ENCODE results near the gene ITCH. TPM values are rescaled to one million over a fixed set of nuclear protein-coding genes. Genes with fewer than 3 reads are reported as not detected.

The ITCH gene
- total and polyA plus RNA-seq, 2 of the 8 experiments (the other 6 are each of a cell fraction or from before 2014, with no cell fraction given): 3.9 to 45.2 TPM

DNA sequence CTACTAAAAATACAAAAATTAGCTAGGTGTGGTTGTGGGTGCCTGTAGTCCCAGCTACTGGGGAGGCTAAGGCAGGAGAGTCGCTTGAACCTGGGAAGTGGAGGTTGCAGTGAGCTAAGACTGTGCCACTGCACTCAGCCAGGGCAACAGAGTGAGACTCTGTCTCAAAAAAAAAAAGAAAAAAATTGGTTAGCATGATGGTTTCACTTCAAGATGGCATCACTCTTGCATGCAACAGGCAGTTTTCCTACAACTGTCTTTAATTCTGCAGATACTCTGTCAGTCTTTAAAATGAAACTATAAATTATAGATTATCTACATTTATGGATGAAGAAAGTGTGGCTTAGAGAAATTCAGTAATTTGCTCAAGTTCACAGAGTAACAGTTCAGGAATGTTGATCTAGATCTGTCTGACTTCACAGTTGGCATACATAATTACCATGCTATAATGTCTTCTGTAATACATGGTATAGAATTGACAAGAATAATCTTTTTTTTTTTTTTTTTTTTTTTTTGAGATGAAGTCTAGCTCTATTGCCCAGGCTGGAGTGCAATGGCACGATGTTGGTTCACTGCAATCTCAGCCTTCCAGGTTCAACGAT lies 27.0 kb downstream of the ITCH start:
- CTCF ChIA-PET (ENCODE audit: partially characterized antibody): no interaction called here
- no peak overlapping the region for H3K4ac ChIP-seq (replicated peaks; ENCODE audit: insufficient read length, low read depth, low read length)
- peaks cover 0 to 15% (median 6%) of the 10 kb centered on the region in 4 experiments; a peak in 4 of 8 replicates for H3K36me3 ChIP-seq (ENCODE audit: control insufficient read depth in 2 of 4, insufficient read depth in 4 of 4, low read length in 3 of 4)
- H4K91ac ChIP-seq (replicated peaks; ENCODE audit: insufficient read length, low read length): no peak overlapping the region
- no peak overlapping the region for H3K9ac ChIP-seq (replicated peaks in 1 of 4; ENCODE audit: extremely low read depth in 1 of 4, low read depth in 3 of 4, low read length in 3 of 4)
- no peak overlapping the region for H3K4me3 ChIP-seq (ENCODE audit: extremely low read depth in 1 of 4, insufficient read depth in 2 of 4, low read depth in 3 of 4, low read length in 4 of 4)
- H3K18ac ChIP-seq (ENCODE audit: extremely low read depth, low read length): no peak overlapping the region
- no peak overlapping the region for H2BK15ac ChIP-seq (ENCODE audit: low read length)
- H2BK120ac ChIP-seq (replicated peaks; ENCODE audit: low read depth, low read length): no peak overlapping the region
- FAIRE-seq (no peak), DNase-seq (ENCODE audit: low read depth in 1 of 2, low spot score in 2 of 2) (no peak)
- H2BK20ac ChIP-seq (ENCODE audit: low read length): no peak overlapping the region
- H2AFZ ChIP-seq (ENCODE audit: low read length): no peak overlapping the region
- H2BK5ac ChIP-seq (ENCODE audit: low read depth, low read length): no peak overlapping the region
- no peaks in the 10 kb centered on the region for H3K4me1 ChIP-seq (replicated peaks in 1 of 4; ENCODE audit: control insufficient read depth in 3 of 4, insufficient read depth in 4 of 4, low read length in 3 of 4)
- no peak overlapping the region for H3K56ac ChIP-seq (replicated peaks; ENCODE audit: insufficient read length, low read depth, low read length)
- WGBS, 2 experiments (ENCODE audit: extremely low coverage in 1 of 2, insufficient coverage in 1 of 2, insufficient read length in 1 of 2, insufficient replicate concordance in 2 of 2, low coverage in 1 of 2, low lambda C conversion rate in 2 of 2, missing lambda C conversion rate in 1 of 2): 84% methylated on average over 3 of the region's 3 CpGs; no CpG with 5 or more reads in 1 of the 2 experiments
- no peaks in the 10 kb centered on the region for H3K27me3 ChIP-seq (replicated peaks in 1 of 4; ENCODE audit: control insufficient read depth in 3 of 4, extremely low read depth in 1 of 4, insufficient read depth in 3 of 4, low read length in 3 of 4)
- POLR2A ChIA-PET (ENCODE audit: partially characterized antibody): no interaction called here
- H3K4me2 ChIP-seq (ENCODE audit: insufficient read depth in 1 of 2, low read depth in 2 of 2, low read length in 2 of 2): no peak overlapping the region
- no peak overlapping the region for H2AK5ac ChIP-seq (ENCODE audit: low read depth, low read length)
- H3K79me2 ChIP-seq (ENCODE audit: control insufficient read depth in 1 of 2, insufficient read depth in 2 of 2, low read length in 2 of 2): peaks cover 2 to 67% of the 10 kb centered on the region in 2 experiments; a peak in 3 of 4 replicates
- H4K20me1 ChIP-seq (replicated peaks in 1 of 2; ENCODE audit: control insufficient read depth in 1 of 2, insufficient read depth in 2 of 2, low read length in 2 of 2): peaks cover 2 to 3% of the 10 kb centered on the region in 2 experiments
- H3K23me2 ChIP-seq (ENCODE audit: low read depth, low read length): no peaks in the 10 kb centered on the region
- no peaks in the 10 kb centered on the region for H3K9me3 ChIP-seq (ENCODE audit: insufficient read depth in 2 of 2, low read depth in 1 of 2, low read length in 1 of 2)
- no peak overlapping the region for H4K8ac ChIP-seq (ENCODE audit: extremely low read depth, insufficient read depth, low read length)
- H4K5ac ChIP-seq (ENCODE audit: insufficient read length, low read depth, low read length): no peak overlapping the region
- peaks cover 3% of the 10 kb centered on the region for H3K79me1 ChIP-seq (ENCODE audit: low read depth, low read length)
- H3K27ac ChIP-seq (ENCODE audit: low read depth, low read length): no peak overlapping the region
- no peak overlapping the region for H3K14ac ChIP-seq (ENCODE audit: insufficient read length)
- no peak overlapping the region for H3K23ac ChIP-seq (ENCODE audit: insufficient read length)
- H2BK12ac ChIP-seq (ENCODE audit: low read depth, low read length): no peak overlapping the region
- TF ChIP-seq EZH2 (IDR thresholded peaks at IDR 0.05; ENCODE audit: low read depth, low read length, severe bottlenecking) (no peak), RNF2 (IDR thresholded peaks at IDR 0.05; ENCODE audit: borderline replicate concordance, low read depth, low read length, missing control alignments, poor library complexity, severe bottlenecking) (no peak), ASH2L (IDR thresholded peaks at IDR 0.05; ENCODE audit: low read length) (no peak), ATF2 (IDR thresholded peaks at IDR 0.05; ENCODE audit: low read length) (no peak), NANOG (IDR thresholded peaks at IDR 0.05; ENCODE audit: insufficient read depth, low read depth, low read length, poor library complexity, severe bottlenecking) (no peak), BACH1 (IDR thresholded peaks at IDR 0.05; ENCODE audit: low read length) (no peak)
- TF ChIP-seq, protein P1, sequence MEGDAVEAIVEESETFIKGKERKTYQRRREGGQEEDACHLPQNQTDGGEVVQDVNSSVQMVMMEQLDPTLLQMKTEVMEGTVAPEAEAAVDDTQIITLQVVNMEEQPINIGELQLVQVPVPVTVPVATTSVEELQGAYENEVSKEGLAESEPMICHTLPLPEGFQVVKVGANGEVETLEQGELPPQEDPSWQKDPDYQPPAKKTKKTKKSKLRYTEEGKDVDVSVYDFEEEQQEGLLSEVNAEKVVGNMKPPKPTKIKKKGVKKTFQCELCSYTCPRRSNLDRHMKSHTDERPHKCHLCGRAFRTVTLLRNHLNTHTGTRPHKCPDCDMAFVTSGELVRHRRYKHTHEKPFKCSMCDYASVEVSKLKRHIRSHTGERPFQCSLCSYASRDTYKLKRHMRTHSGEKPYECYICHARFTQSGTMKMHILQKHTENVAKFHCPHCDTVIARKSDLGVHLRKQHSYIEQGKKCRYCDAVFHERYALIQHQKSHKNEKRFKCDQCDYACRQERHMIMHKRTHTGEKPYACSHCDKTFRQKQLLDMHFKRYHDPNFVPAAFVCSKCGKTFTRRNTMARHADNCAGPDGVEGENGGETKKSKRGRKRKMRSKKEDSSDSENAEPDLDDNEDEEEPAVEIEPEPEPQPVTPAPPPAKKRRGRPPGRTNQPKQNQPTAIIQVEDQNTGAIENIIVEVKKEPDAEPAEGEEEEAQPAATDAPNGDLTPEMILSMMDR (IDR thresholded peaks at IDR 0.05; ENCODE audit: control extremely low read depth in 1 of 3, insufficient read depth in 1 of 3, low read depth in 1 of 3, low read length in 3 of 3): no peak
- TF ChIP-seq, protein P2, sequence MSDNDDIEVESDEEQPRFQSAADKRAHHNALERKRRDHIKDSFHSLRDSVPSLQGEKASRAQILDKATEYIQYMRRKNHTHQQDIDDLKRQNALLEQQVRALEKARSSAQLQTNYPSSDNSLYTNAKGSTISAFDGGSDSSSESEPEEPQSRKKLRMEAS (IDR thresholded peaks at IDR 0.05): no peak
